ENCODE measurements around the gene FOXL3.
"Not testable (repeated sequence)": the region's sequence is repeated elsewhere in the genome, so short reads cannot be mapped to it uniquely, and the experiment has no call there.

The FOXL3 gene

DNA sequence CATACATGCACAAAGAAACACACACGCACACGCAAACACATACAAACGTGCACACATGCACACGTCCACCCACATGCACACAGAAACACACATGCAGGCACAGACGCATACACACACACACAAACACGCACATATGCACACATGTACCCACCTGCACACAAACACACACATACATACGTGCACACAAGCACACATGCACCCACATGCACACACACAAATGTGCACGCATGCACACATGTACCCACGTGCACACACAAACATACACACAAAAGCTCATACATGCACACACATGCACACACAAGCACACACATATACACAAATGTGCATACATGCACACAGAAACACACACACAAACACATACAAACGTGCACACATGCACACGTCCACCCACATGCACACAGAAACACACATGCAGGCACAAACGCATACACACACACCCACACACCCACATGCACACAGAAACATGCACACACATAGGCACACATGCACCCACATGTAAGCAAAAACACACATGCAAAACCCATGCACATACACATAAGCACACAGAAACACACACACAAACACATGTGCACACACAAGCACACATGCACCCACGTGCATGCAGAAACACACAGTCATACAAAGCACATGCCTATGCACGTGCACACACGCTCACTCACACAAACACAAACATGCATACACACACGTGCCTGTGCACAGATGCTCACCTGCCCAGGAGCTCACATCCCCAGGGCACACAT lies 44.8 kb downstream of the FOXL3 start:
- no peaks in the 10 kb centered on the region for H3K9me3 ChIP-seq (ENCODE audit: low read length)
- no peaks in the 10 kb centered on the region for H3K36me3 ChIP-seq (ENCODE audit: insufficient read depth, low read length)
- H3K4me3 ChIP-seq (ENCODE audit: low read length), result no peak overlapping the region
- H2AFZ ChIP-seq (ENCODE audit: low read depth, low read length), result no peak overlapping the region
- H3K4me1 ChIP-seq (ENCODE audit: insufficient read depth, low read length), result peaks cover 6% of the 10 kb centered on the region
- peaks cover 11% of the 10 kb centered on the region for H3K27me3 ChIP-seq (ENCODE audit: insufficient read depth, low read length)

DNA sequence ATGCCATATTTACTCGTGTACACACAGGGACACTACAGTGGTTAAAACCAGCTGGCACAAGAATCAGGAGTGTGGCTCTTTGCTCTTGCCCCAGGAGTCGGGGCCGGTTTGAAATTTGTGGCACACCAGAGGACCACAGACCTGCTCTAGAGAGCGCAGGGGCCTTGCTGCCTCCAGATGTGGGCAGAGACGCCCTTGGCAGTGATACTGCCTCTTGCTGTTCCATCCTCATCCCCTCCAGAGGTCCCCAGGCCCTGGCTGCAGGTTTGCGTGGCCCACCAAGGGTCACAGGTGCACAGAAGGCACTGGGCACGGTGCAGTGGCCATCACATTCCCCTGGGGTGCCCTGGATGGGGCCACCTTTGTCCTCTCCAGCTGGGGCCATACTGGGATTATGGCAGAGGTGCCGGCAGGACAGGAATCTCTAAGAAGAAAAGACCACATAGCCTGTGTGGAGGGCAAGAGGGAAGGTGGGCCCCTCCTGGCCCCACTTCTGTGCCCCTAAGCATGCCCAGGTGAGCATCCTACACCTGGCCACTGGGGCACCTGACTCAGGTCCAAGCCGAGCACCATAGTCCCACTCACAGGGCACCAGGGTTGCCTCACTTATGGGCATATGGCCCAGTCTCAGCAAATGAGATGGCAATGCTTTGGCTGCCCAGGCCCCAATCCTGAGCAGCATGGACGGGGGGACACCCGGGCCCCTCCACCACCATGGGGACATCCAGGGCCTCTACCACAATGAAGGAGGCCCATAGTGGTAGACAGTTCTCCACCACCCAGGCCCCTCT lies 45.6 kb downstream of the FOXL3 start:
- Histone ChIP-seq H3K36me3 (ENCODE audit: insufficient read depth, low read length) (no peaks in the 10 kb centered on the region), H3K27me3 (ENCODE audit: insufficient read depth, low read length) (peaks cover 14% of the 10 kb centered on the region), H3K4me3 (ENCODE audit: low read length) (no peak overlapping the region)

DNA sequence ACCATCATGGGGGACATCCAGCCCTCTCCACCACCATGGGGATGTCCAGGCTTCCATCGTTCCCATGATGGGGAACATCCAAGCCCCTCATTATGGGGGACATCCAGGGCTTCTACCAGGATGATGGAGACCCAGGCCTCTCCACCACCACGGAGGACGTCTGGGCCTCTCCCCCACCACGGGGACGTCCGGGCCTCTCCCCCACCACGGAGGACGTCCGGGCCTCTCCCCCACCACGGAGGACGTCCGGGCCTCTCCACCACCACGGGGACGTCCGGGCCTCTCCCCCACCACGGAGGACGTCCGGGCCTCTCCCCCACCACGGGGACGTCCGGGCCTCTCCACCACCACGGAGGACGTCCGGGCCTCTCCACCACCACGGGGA lies 46.2 kb downstream of the FOXL3 start:
- H3K36me3 ChIP-seq (ENCODE audit: insufficient read depth, low read length); H3K4me1 ChIP-seq (ENCODE audit: insufficient read depth, low read length); H3K4me3 ChIP-seq (ENCODE audit: low read length); H3K9me3 ChIP-seq (ENCODE audit: low read length); H2AFZ ChIP-seq (ENCODE audit: low read depth, low read length): not testable (repeated sequence)
- peaks cover 12% of the 10 kb centered on the region for H3K27me3 ChIP-seq (ENCODE audit: insufficient read depth, low read length)

More for the DNA sequence above, 45.6 kb downstream of the FOXL3 start:
- H2AFZ ChIP-seq (ENCODE audit: low read depth, low read length), result no peak overlapping the region
- H3K9me3 ChIP-seq (ENCODE audit: low read length), result no peaks in the 10 kb centered on the region
- peaks cover 6% of the 10 kb centered on the region for H3K4me1 ChIP-seq (ENCODE audit: insufficient read depth, low read length)

DNA sequence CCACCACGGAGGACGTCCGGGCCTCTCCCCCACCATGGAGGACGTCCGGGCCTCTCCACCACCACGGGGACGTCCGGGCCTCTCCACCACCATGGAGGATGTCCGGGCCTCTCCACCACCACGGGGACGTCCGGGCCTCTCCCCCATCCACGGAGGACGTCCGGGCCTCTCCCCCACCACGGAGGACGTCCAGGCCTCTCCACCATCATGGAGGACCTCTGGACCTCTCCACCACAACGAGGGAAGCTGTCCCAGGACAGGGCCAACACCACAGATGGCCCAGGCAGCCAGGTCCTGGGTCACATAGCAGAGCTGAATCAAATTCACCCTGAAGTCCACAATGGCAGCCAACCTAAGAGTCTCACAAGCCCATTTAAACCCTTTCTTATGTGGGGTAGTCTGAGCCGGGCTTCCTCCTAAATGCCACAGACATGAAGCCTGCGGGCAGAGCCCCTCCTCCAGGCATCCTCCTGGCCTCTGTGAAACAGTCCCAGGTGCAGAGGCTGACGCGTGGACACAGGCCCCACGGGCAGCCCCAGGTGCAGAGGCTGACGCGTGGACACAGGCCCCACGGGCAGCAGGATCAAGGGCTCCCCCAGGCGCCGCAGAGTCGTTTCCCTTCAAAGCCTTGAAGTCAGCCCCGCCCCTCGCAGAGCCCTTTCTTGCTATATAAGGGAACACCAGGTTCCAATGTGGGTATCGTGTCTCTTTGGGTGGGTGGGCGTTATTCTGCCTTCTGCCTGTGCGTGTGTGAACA lies 47.0 kb downstream of the FOXL3 start:
- Histone ChIP-seq H2AFZ (ENCODE audit: low read depth, low read length) (no peak overlapping the region), H3K36me3 (ENCODE audit: insufficient read depth, low read length) (no peaks in the 10 kb centered on the region), H3K4me1 (ENCODE audit: insufficient read depth, low read length) (peaks cover 6% of the 10 kb centered on the region), H3K27me3 (ENCODE audit: insufficient read depth, low read length) (peaks cover 19% of the 10 kb centered on the region), H3K4me3 (ENCODE audit: low read length) (no peak overlapping the region), H3K9me3 (ENCODE audit: low read length) (no peaks in the 10 kb centered on the region)

DNA sequence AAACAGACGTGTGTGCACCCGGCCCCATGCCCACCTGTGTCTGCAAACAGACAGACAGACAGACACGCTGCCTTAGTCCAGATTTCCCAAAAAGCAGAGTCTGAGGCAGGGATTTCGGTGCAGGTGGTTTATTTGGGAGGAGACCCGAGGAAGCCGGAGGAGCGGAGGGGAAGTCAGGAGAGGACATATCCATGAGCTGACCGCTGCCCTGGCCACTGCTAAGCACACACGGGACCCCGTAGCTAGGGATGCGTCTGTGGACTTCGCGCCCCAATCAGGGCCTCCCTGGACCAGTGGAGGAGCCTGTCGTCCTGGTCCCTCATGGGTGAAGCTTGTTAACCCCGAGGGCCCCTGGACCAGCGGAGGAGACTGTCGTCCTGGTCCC lies 47.6 kb downstream of the FOXL3 start:
- Histone ChIP-seq H3K27me3 (ENCODE audit: insufficient read depth, low read length) (peaks cover 19% of the 10 kb centered on the region), H2AFZ (ENCODE audit: low read depth, low read length) (no peak overlapping the region), H3K9me3 (ENCODE audit: low read length) (no peaks in the 10 kb centered on the region), H3K4me3 (ENCODE audit: low read length) (no peak overlapping the region), H3K36me3 (ENCODE audit: insufficient read depth, low read length) (no peaks in the 10 kb centered on the region), H3K4me1 (ENCODE audit: insufficient read depth, low read length) (peaks cover 6% of the 10 kb centered on the region)

DNA sequence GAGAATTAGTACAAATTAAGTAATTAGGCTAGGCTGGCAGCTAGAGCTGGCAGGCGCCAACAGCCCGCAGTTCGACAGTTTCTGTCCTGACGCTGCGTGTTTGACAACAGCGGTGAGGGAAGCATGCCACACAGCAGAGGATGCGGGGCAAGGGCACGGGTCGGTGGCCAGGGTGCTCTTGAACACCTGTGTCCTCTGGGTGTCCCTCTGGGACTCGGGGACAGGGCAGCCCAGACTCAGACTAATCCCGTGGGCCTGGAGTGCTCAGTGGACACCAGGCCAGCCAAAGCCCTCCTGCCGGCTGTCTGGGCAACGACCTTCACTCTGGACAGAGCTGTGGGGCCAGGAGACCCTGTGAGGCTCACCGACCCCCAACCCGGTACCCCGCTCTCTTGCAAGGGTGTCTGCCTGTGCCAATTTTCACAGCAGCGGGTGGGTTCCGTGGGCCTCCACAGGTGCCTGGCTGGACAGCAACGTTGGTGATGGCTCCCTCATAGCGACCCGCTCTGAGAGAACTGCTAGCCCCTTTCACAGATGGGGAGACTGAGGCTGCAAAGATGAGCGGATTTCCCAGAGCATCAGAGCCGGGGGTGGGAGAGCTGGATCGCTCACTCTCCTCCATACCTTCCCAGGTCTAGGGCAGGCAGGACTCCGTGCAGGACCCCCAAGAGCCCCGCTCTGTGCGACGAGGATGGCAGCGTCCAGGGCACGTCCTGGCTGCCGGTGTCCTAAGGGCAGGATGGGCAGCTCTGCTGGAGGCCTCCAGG lies 48.5 kb downstream of the FOXL3 start:
- Histone ChIP-seq H3K4me1 (ENCODE audit: insufficient read depth, low read length) (peaks cover 3% of the 10 kb centered on the region), H3K36me3 (ENCODE audit: insufficient read depth, low read length) (no peaks in the 10 kb centered on the region), H3K27me3 (ENCODE audit: insufficient read depth, low read length) (peaks cover 19% of the 10 kb centered on the region), H3K9me3 (ENCODE audit: low read length) (no peaks in the 10 kb centered on the region), H3K4me3 (ENCODE audit: low read length) (no peak overlapping the region), H2AFZ (ENCODE audit: low read depth, low read length) (no peak overlapping the region)

DNA sequence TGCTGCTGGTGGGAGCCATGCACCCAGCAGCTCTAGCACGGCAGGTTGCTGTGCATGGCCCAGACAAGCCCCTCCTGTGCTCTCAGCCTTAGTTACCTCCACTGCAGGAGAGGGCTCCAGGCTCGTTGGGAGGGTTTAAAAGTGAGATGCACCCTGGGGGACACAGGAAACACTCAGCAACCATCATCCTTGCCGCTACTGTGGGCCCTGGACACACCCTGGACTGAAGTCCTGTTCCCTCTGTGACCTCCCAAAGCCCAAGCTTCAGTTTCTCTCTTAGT lies 49.0 kb downstream of the FOXL3 start:
- peaks cover 4% of the 10 kb centered on the region for H3K4me1 ChIP-seq (ENCODE audit: insufficient read depth, low read length)
- H2AFZ ChIP-seq (ENCODE audit: low read depth, low read length), result no peak overlapping the region
- no peak overlapping the region for H3K4me3 ChIP-seq (ENCODE audit: low read length)

DNA sequence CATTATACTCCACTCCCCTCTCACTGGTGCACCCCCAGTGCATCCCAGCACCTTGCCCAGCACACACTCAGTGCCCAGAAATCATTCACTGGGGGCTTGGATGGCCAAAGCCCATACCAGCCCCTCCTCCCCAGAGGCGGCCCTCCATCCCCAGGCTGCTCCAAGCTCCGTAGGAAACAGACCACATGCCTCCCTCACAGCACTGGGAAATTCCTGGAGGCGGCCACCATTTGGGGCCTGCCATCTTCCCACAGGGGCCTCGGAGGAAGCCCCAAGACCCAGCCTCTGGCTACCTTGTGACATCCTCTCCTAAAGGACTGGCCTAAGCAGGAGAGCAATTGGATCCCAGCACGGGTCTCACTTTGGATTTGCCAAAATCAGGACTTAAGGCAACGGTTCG lies 49.7 kb downstream of the FOXL3 start:
- Histone ChIP-seq H3K27me3 (ENCODE audit: insufficient read depth, low read length) (peaks cover 19% of the 10 kb centered on the region), H3K4me3 (ENCODE audit: low read length) (no peak overlapping the region), H3K36me3 (ENCODE audit: insufficient read depth, low read length) (no peaks in the 10 kb centered on the region)

More for the DNA sequence above, 49.0 kb downstream of the FOXL3 start:
- Histone ChIP-seq H3K27me3 (ENCODE audit: insufficient read depth, low read length) (peaks cover 19% of the 10 kb centered on the region), H3K36me3 (ENCODE audit: insufficient read depth, low read length) (no peaks in the 10 kb centered on the region), H3K9me3 (ENCODE audit: low read length) (no peaks in the 10 kb centered on the region)

DNA sequence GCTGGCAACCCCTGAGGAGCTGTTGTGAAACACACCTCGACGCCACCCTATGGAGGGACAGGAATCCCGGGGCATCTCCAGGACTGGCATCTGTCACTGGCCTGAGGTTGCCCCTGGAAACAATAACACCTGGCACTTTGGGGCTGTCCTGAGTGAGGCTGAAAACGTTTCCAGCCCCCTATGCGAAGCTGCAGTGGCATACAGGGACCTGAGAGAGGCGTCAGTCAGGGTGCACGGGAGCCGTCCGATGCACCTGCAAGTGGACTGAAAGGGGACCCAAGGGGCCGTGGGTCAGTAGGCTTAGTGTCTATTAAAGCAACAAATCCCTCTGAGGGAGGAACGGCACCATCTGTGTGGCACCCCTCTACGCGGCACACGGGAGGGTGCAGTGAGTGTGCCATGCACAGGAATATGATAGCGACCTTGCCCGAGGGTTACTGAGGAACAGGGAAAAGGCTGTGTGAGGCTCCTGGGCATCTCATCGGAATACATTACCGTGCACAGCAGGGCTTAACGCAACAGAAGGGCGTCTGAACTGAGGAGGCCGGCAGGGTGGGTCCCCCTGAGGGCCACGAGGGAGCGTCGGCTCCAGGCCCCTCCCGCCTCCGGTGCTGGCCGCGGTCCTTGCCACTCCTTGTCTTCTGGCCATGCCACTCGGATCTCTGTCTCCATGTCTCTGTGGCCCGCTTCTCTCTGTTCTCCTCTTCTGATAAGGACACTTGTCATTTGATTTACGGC lies 50.4 kb downstream of the FOXL3 start:
- H3K4me3 ChIP-seq (ENCODE audit: low read length), result no peak overlapping the region
- no peak overlapping the region for H2AFZ ChIP-seq (ENCODE audit: low read depth, low read length)
- H3K36me3 ChIP-seq (ENCODE audit: insufficient read depth, low read length), result no peaks in the 10 kb centered on the region
- H3K9me3 ChIP-seq (ENCODE audit: low read length), result no peaks in the 10 kb centered on the region
- peaks cover 19% of the 10 kb centered on the region for H3K27me3 ChIP-seq (ENCODE audit: insufficient read depth, low read length)
- H3K4me1 ChIP-seq (ENCODE audit: insufficient read depth, low read length), result peaks cover 4% of the 10 kb centered on the region

More for the DNA sequence above, 49.7 kb downstream of the FOXL3 start:
- Histone ChIP-seq H3K4me1 (ENCODE audit: insufficient read depth, low read length) (peaks cover 4% of the 10 kb centered on the region), H2AFZ (ENCODE audit: low read depth, low read length) (no peak overlapping the region), H3K9me3 (ENCODE audit: low read length) (no peaks in the 10 kb centered on the region)
